Endothelial cell of umbilical vein (primary cell): ENCODE data around the gene DENND1B. TPM values are rescaled to one million over a fixed set of nuclear protein-coding genes. Genes with fewer than 3 reads are reported as not detected.

Source experiments
- BruUV-seq: library from RNA; stranded (reverse); fragments of 400-500 nt; replicated peaks from 2 replicates; lab custom pipeline; 2021; lab: Mats Ljungman, UMichigan
- CTCF ChIA-PET: fragments of 300-600, 350-600 bp; sonication (Branson Sonifier 250); formaldehyde crosslinking; loops from one replicate; lab custom pipeline; 2021; ENCODE audit warnings: antibody characterized with exemption, inconsistent platforms; lab: Charles Lee
- POLR2A ChIA-PET: fragments of 300-600, 350-600 bp; sonication (Branson Sonifier 250); formaldehyde crosslinking; loops from one replicate; lab custom pipeline; 2021; ENCODE audit warnings: antibody characterized with exemption, inconsistent platforms; lab: Charles Lee
- DNase-seq: peaks from one replicate; pipeline ENCODE4 v3.0.0-alpha.2; 2011; ENCODE audit warnings: low read depth, low spot score
- FAIRE-seq: peaks from 2 replicates; lab custom pipeline; 2011; peaks lifted over from hg19 to GRCh38; lab: Jason Lieb, UNC
- H2AFZ ChIP-seq: 2 replicates; pipeline ENCODE4 v1.6.0; 2012; ENCODE audit warnings: low read depth, low read length, control low read depth, inconsistent platforms
- H3K27ac ChIP-seq: 2 replicates; pipeline ENCODE4 v1.5.1; 2011; ENCODE audit warnings: low read depth, mild to moderate bottlenecking, control low read depth, low read length, moderate library complexity; ENCODE audit not compliant: insufficient read depth
- H3K27me3 ChIP-seq, 2 experiments: 2 replicates each; pipeline versions ENCODE4 v1.6.0 to v1.6.1; 2011; ENCODE audit warnings: low read length in 2 of 2, mixed read lengths in 1 of 2; ENCODE audit not compliant: control insufficient read depth in 2 of 2, insufficient read depth in 2 of 2
- H3K36me3 ChIP-seq, 2 experiments: 2 replicates in 1 of 2; 3 replicates in 1 of 2; pipeline ENCODE4 v1.5.1; 2011; ENCODE audit warnings: low read length in 2 of 2, mild to moderate bottlenecking in 1 of 2, moderate library complexity in 1 of 2; ENCODE audit not compliant: control insufficient read depth in 2 of 2, insufficient read depth in 2 of 2; ENCODE audit errors: extremely low read depth in 1 of 2
- H3K4me1 ChIP-seq: 3 replicates; pipeline ENCODE4 v1.5.1; 2011; ENCODE audit warnings: mild to moderate bottlenecking, low read length; ENCODE audit not compliant: control insufficient read depth, insufficient read depth; ENCODE audit errors: extremely low read depth
- H3K4me2 ChIP-seq: 2 replicates; pipeline ENCODE4 v1.6.1; 2011; ENCODE audit warnings: low read length, control low read depth, mixed read lengths; ENCODE audit not compliant: insufficient read depth
- H3K4me3 ChIP-seq, 3 experiments: fragments of 200-600 bp in 1 of 3; sonication (generic), shearing (Covaris generic) in 1 of 3; replicated peaks in 1 of 3; 2 replicates each; pipeline ENCODE4 v1.5.1; 2011 to 2016; ENCODE audit warnings: control low read depth in 3 of 3, low read length in 3 of 3, mild to moderate bottlenecking in 2 of 3, inconsistent platforms in 1 of 3, low read depth in 1 of 3, moderate library complexity in 1 of 3; ENCODE audit not compliant: insufficient read depth in 1 of 3
- H3K79me2 ChIP-seq: 2 replicates; pipeline ENCODE4 v1.6.0; 2012; ENCODE audit warnings: low read length, inconsistent platforms; ENCODE audit not compliant: control insufficient read depth, insufficient read depth
- H3K9ac ChIP-seq: replicated peaks from 2 replicates; pipeline ENCODE3; 2011; ENCODE audit warnings: low read length, control low read depth; ENCODE audit not compliant: insufficient read depth; ENCODE audit errors: extremely low read depth
- H3K9me1 ChIP-seq: replicated peaks from 3 replicates; pipeline ENCODE4 v1.6.0; 2011; ENCODE audit warnings: mild to moderate bottlenecking, low read length; ENCODE audit not compliant: control insufficient read depth, insufficient read depth; ENCODE audit errors: extremely low read depth
- H3K9me3 ChIP-seq: replicated peaks from 2 replicates; pipeline ENCODE4 v1.5.1; 2012; ENCODE audit warnings: low read length, inconsistent platforms; ENCODE audit not compliant: control insufficient read depth, insufficient read depth
- H4K20me1 ChIP-seq: replicated peaks from 2 replicates; pipeline ENCODE3; 2011; ENCODE audit warnings: mild to moderate bottlenecking, low read length; ENCODE audit not compliant: control insufficient read depth, insufficient read depth; ENCODE audit errors: extremely low read depth
- CTCF ChIP-seq, 2 donors: IDR thresholded peaks; 1 replicate in 1 of 2; 2 replicates in 1 of 2; pipeline ENCODE4 v1.5.1; 2011; ENCODE audit warnings: low read length in 2 of 2, mild to moderate bottlenecking in 2 of 2, moderate library complexity in 2 of 2, control low read depth in 1 of 2, inconsistent platforms in 1 of 2, low read depth in 1 of 2; ENCODE audit not compliant: insufficient read depth in 1 of 2; ENCODE audit errors: extremely low read depth in 1 of 2
- EZH2 ChIP-seq: IDR thresholded peaks from 2 replicates; pipeline ENCODE4 v1.6.1; 2012; ENCODE audit warnings: borderline replicate concordance, low read depth, mild to moderate bottlenecking, moderate library complexity, low read length, inconsistent platforms; ENCODE audit not compliant: severe bottlenecking
- MAX ChIP-seq: IDR thresholded peaks from 2 replicates; pipeline ENCODE4 v1.6.1; 2011; ENCODE audit not compliant: insufficient read depth, insufficient read length
- dilution Hi-C: fragments of 300-500 bp; cut with MboI; formaldehyde crosslinking; loops from one replicate; pipeline ENCODE4 v1.15.0; 2019; ENCODE audit warnings: low sequenced_read_pairs; ENCODE audit not compliant: extremely low pct_ligation_motif_present
- intact Hi-C: fragments of 100-400 bp; cut with micrococcal nuclease; formaldehyde crosslinking; loops from one replicate; pipeline ENCODE4 v1.10.0; 2022
- polyA plus RNA-seq, 4 experiments: library from polyadenylated mRNA; depleted of rRNA in 3 of 4; stranded (reverse) in 3 of 4; unstranded in 1 of 4; fragments of >200 nt; gene quantifications; 2 replicates each; pipeline versions ENCODE4 v1.2.1 to v1.2.3, GENCODE V29; 2011 to 2012; ENCODE audit warnings: missing spikeins in 1 of 4
- total RNA-seq: library from RNA; stranded (reverse); gene quantifications from 2 replicates; pipeline ENCODE4 v1.2.3, GENCODE V29; 2021

The DENND1B gene
- total and polyA plus RNA-seq, 2 donors (not counting 3 experiments of a cell fraction or from before 2014, with no cell fraction given) = 0.97 to 3.3 TPM

- no peaks in the 10 kb centered on the region for H3K36me3 ChIP-seq
- ChIA-PET POLR2A (no interaction called here), CTCF (interaction anchor here (0.7 to 2.8 kb wide), 29 partner anchors 9 to 1071 kb away, joined by 3 to 78 read pairs (median 3); partner anchors contain the start of genes C1orf53, LHX9 and NEK7)
- no peaks in the 10 kb centered on the region for H3K4me1 ChIP-seq
- intact Hi-C loops (loop anchor here (1.0 to 5.0 kb wide), 4 partner anchors 254 to 1072 kb away; partner anchors contain the start of gene NEK7), dilution Hi-C loops (no loop called here)
- no peaks in the 10 kb centered on the region for H3K27me3 ChIP-seq
- no peak overlapping the region for H3K27ac ChIP-seq
- no TSS peak for BruUV-seq
- no peak overlapping the region for H3K9ac ChIP-seq
- no peak overlapping the region for H3K4me2 ChIP-seq
- H3K4me3 ChIP-seq = no peak overlapping the region
- no peaks in the 10 kb centered on the region for H4K20me1 ChIP-seq
- no peaks in the 10 kb centered on the region for H3K9me3 ChIP-seq
- peak; percentile 85 for FAIRE-seq
- H2AFZ ChIP-seq = no peak overlapping the region
- no peaks in the 10 kb centered on the region for H3K79me2 ChIP-seq
- no peaks in the 10 kb centered on the region for H3K9me1 ChIP-seq
- DNase-seq = peak; percentile 55
- TF ChIP-seq EZH2 = no peak
- no peak for TF ChIP-seq MAX
- TF ChIP-seq CTCF (IDR thresholded peaks at IDR 0.05; ENCODE audit: extremely low read depth in 1 of 2, insufficient read depth in 1 of 2, low read depth in 1 of 2, low read length in 2 of 2) = peak; percentile 51 to 57
These were observed 160.2 kb downstream of the DENND1B start for GRCh38 chr1:197614916-197615692.
